Panc1 (cell line): Measurements from ENCODE around the gene ADGRV1. TPM values are rescaled to one million over a fixed set of nuclear protein-coding genes. Genes with fewer than 3 reads are reported as not detected.

Experiments used
- ATAC-seq: fragments of 200-7000 bp; cut with Tn5 transposase; 2 replicates; pipeline ENCODE4 v1.9.1; 2020; ENCODE audit warnings: mild to moderate bottlenecking, moderate library complexity
- BruUV-seq: library from RNA; stranded (reverse); fragments of 400-500 nt; replicated peaks from 2 replicates; lab custom pipeline; 2021; lab: Mats Ljungman, UMichigan
- CTCF ChIA-PET: fragments of 300-600 bp; sonication (Branson Sonifier 250); formaldehyde crosslinking; loops from one replicate; lab custom pipeline; 2022; ENCODE audit warnings: antibody characterized with exemption; lab: Charles Lee
- POLR2A ChIA-PET: fragments of 300-600 bp; sonication (Branson Sonifier 250); formaldehyde crosslinking; loops from one replicate; lab custom pipeline; 2022; ENCODE audit warnings: antibody characterized with exemption; lab: Charles Lee
- DNase-seq: peaks from one replicate; pipeline ENCODE4 v3.0.0-alpha.2; 2010; ENCODE audit warnings: low read depth, low spot score
- H3K27ac ChIP-seq: 2 replicates; pipeline ENCODE4 v1.5.1; 2011; ENCODE audit warnings: mild to moderate bottlenecking, low read length, inconsistent platforms
- H3K27me3 ChIP-seq: fragments of 200-500 bp; sonication (Bioruptor generic); 2 replicates; pipeline ENCODE4 v1.6.0; 2014; ENCODE audit warnings: low read length, inconsistent platforms; ENCODE audit not compliant: control insufficient read depth, insufficient read depth
- H3K36me3 ChIP-seq: fragments of 200-500 bp; sonication (Bioruptor generic); 2 replicates; pipeline ENCODE4 v1.5.1; 2014; ENCODE audit warnings: inconsistent platforms, mild to moderate bottlenecking, low read length, moderate library complexity; ENCODE audit not compliant: control insufficient read depth, insufficient read depth
- H3K4me1 ChIP-seq: 2 replicates; pipeline ENCODE4 v1.5.1; 2011; ENCODE audit warnings: inconsistent platforms, mild to moderate bottlenecking, low read length, moderate library complexity; ENCODE audit not compliant: control insufficient read depth, insufficient read depth
- H3K4me3 ChIP-seq, 2 experiments: 2 replicates each; pipeline ENCODE4 v1.5.1; 2011 to 2012; ENCODE audit warnings: low read depth in 2 of 2, low read length in 2 of 2, mild to moderate bottlenecking in 2 of 2, inconsistent platforms in 1 of 2, moderate library complexity in 1 of 2
- H3K9me3 ChIP-seq: fragments of 200-500 bp; sonication (Bioruptor generic); 2 replicates; pipeline ENCODE4 v1.5.1; 2014; ENCODE audit warnings: low read depth, mild to moderate bottlenecking, inconsistent platforms, low read length, moderate library complexity; ENCODE audit not compliant: control insufficient read depth, insufficient read depth
- CTCF ChIP-seq: fragments of 450-650 bp; IDR thresholded peaks from 2 replicates; pipeline ENCODE4 v1.5.1; 2017; ENCODE audit warnings: mild to moderate bottlenecking
- POLR2AphosphoS5 ChIP-seq: IDR thresholded peaks from 2 replicates; pipeline ENCODE4 v1.6.1; 2012; ENCODE audit warnings: mild to moderate bottlenecking, low read depth, low read length, moderate library complexity
- SIN3A ChIP-seq: IDR thresholded peaks from 2 replicates; pipeline ENCODE4 v1.6.1; 2012; ENCODE audit warnings: low read depth, mild to moderate bottlenecking, low read length, moderate library complexity, borderline replicate concordance; ENCODE audit not compliant: insufficient read depth
- TCF7L2 ChIP-seq: IDR thresholded peaks from 2 replicates; pipeline ENCODE4 v1.6.1; 2011; ENCODE audit warnings: mild to moderate bottlenecking, low read depth, low read length, inconsistent platforms
- in situ Hi-C: cut with HindIII; loops from 2 replicates; pipeline ENCODE4 v1.10.0; 2016; ENCODE audit warnings: low sequenced_read_pairs, low pct_unique_long_range_greater_than_20kb
- intact Hi-C: fragments of 100-400 bp; cut with micrococcal nuclease; formaldehyde crosslinking; loops from one replicate; pipeline ENCODE4 v1.10.0; 2022; ENCODE audit not compliant: unreplicated experiment
- total RNA-seq: library from RNA; stranded (reverse); gene quantifications from one replicate; pipeline ENCODE4 v1.2.1, GENCODE V29; 2021; ENCODE audit not compliant: unreplicated experiment
- TF ChIP-seq, protein P1 (sequence below), 2 experiments: IDR thresholded peaks; 2 replicates each; pipeline ENCODE4 v1.6.1; 2011 to 2012; ENCODE audit warnings: low read depth in 2 of 2, control low read depth in 1 of 2, low read length in 1 of 2, mild to moderate bottlenecking in 1 of 2, moderate library complexity in 1 of 2; ENCODE audit not compliant: insufficient read depth in 1 of 2

The ADGRV1 gene
- total RNA-seq, 1 experiment from 2014 or later: 0.49 TPM

- Histone ChIP-seq H3K4me3 (no peak overlapping the region), H3K9me3 (no peaks in the 10 kb centered on the region), H3K27ac (no peak overlapping the region), H3K36me3 (no peaks in the 10 kb centered on the region), H3K27me3 (peaks cover under 1% of the 10 kb centered on the region; the same call in 1 of the 2 replicates), H3K4me1 (no peaks in the 10 kb centered on the region)
- ATAC-seq: no peak
- no peak for DNase-seq
- ChIA-PET CTCF (no interaction called here), POLR2A (no interaction called here)
- in situ Hi-C loops: no loop called here
- TF ChIP-seq CTCF (no peak), TCF7L2 (no peak), SIN3A (no peak), POLR2AphosphoS5 (no peak)
- TF ChIP-seq, protein P1, sequence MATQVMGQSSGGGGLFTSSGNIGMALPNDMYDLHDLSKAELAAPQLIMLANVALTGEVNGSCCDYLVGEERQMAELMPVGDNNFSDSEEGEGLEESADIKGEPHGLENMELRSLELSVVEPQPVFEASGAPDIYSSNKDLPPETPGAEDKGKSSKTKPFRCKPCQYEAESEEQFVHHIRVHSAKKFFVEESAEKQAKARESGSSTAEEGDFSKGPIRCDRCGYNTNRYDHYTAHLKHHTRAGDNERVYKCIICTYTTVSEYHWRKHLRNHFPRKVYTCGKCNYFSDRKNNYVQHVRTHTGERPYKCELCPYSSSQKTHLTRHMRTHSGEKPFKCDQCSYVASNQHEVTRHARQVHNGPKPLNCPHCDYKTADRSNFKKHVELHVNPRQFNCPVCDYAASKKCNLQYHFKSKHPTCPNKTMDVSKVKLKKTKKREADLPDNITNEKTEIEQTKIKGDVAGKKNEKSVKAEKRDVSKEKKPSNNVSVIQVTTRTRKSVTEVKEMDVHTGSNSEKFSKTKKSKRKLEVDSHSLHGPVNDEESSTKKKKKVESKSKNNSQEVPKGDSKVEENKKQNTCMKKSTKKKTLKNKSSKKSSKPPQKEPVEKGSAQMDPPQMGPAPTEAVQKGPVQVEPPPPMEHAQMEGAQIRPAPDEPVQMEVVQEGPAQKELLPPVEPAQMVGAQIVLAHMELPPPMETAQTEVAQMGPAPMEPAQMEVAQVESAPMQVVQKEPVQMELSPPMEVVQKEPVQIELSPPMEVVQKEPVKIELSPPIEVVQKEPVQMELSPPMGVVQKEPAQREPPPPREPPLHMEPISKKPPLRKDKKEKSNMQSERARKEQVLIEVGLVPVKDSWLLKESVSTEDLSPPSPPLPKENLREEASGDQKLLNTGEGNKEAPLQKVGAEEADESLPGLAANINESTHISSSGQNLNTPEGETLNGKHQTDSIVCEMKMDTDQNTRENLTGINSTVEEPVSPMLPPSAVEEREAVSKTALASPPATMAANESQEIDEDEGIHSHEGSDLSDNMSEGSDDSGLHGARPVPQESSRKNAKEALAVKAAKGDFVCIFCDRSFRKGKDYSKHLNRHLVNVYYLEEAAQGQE (IDR thresholded peaks at IDR 0.05; ENCODE audit: insufficient read depth in 1 of 2, low read depth in 2 of 2, low read length in 1 of 2): no peak
- intact Hi-C loops: no loop called here
- no TSS peak for BruUV-seq
Measured at GRCh38 chr5:90680921-90681563, 122.4 kb downstream of the ADGRV1 start.

DNA sequence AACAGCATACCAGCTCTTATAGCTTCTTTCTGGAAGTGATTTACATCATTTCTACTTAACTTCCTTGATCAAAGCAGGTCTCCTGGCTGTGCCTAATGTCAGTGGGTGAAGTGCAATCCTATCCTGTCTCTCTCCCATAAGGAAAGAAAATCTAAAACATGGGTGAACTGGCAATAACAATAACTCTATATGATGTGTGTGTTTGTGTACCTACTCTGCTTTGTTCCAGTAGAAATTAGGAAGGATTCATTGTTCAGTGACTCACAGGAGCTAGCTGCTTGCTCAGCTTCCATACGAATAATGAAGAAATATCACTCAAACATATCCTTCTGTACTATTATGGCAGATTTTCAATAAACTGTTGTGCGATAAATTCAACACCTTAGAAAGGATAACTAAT lies 123.7 kb downstream of the ADGRV1 start:
- Histone ChIP-seq H3K4me3 (no peak overlapping the region), H3K4me1 (no peaks in the 10 kb centered on the region), H3K36me3 (no peaks in the 10 kb centered on the region), H3K9me3 (no peaks in the 10 kb centered on the region), H3K27me3 (no peaks in the 10 kb centered on the region; the same call in 1 of the 2 replicates), H3K27ac (no peak overlapping the region)
- BruUV-seq: no TSS peak
- POLR2A ChIA-PET: no interaction called here
- intact Hi-C loops: no loop called here
- DNase-seq (no peak), ATAC-seq (no peak)
- in situ Hi-C loops: no loop called here
- TF ChIP-seq CTCF (no peak), POLR2AphosphoS5 (no peak)
- CTCF ChIA-PET: no interaction called here
